Measurements from ENCODE around the gene FBXO7. TPM values are rescaled to one million over a fixed set of nuclear protein-coding genes. Genes with fewer than 3 reads are reported as not detected.

Gene FBXO7
- total and polyA plus RNA-seq, 9 of the 15 experiments (the other 6 are each of a cell fraction or from before 2014, with no cell fraction given): 34.0 to 162 (median 85.2) TPM

DNA sequence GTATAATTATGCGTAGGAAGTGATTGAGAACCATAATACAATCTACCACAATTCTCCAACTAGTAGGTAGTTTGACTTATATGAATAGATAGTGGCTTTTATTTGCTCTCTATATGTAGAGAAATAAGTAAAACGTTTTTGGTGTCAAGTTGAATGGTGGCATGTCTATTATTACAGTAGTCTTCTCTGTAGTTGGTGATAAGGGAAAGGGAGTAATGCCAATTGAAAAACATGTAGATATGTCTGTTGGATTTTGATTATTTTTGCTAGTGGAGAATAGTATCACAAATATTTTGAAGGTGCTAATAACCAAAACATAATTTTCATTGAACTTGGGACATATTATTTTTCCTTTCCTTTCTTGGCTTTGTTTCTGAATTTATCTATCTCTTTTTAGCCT, 17.5 kb downstream of the FBXO7 start:
- POLR2A ChIA-PET: no interaction called here
- in situ Hi-C loops (cut with MboI): no loop called here
- H3K27ac ChIP-seq (ENCODE audit: extremely low read depth, low read depth, low read length): no peak overlapping the region
- no peak overlapping the region for H3K4me3 ChIP-seq
- BruUV-seq (replicated peaks): no TSS peak
- H3K27me3 ChIP-seq (ENCODE audit: control insufficient read depth in 2 of 2, insufficient read depth in 2 of 2, low read length in 2 of 2): no peaks in the 10 kb centered on the region
- intact Hi-C loops (cut with micrococcal nuclease): no loop called here
- H3K9me3 ChIP-seq (replicated peaks; ENCODE audit: control insufficient read depth, insufficient read depth, low read depth, low read length): no peaks in the 10 kb centered on the region
- peaks cover 94% of the 10 kb centered on the region for H3K36me3 ChIP-seq (ENCODE audit: control insufficient read depth, insufficient read depth, low read length)
- H2AFZ ChIP-seq (ENCODE audit: low read depth, low read length): no peak overlapping the region
- 0 out of 5 replicates have a peak, but pooled peaks cover 0 to 1% of the 10 kb centered on the region in 2 experiments for H3K4me1 ChIP-seq (replicated peaks in 1 of 2; ENCODE audit: control insufficient read depth in 2 of 2, insufficient read depth in 2 of 2, low read length in 2 of 2)
- WGBS (ENCODE audit: insufficient coverage, low coverage, missing lambda C conversion rate): 60% methylated on average over 2 of the region's 2 CpGs
- CTCF ChIA-PET (ENCODE audit: low intra/inter-chr PET ratio): no interaction called here
- no peaks in the 10 kb centered on the region for H3K9me1 ChIP-seq (ENCODE audit: control insufficient read depth, insufficient read depth, low read length)
- FAIRE-seq (no peak), DNase-seq (ENCODE audit: extremely low read depth in 1 of 4, low spot score in 3 of 4) (no peak), ATAC-seq (no peak)
- H3K79me2 ChIP-seq (ENCODE audit: control insufficient read depth, insufficient read depth, low read length): peaks cover 13% of the 10 kb centered on the region
- no peak for TF ChIP-seq STAG1 (CRISPR knock-in tag; IDR thresholded peaks at IDR 0.05; ENCODE audit: borderline replicate concordance)
- TF ChIP-seq ZKSCAN8 (CRISPR knock-in tag; IDR thresholded peaks at IDR 0.05): no peak
- TF ChIP-seq, protein P1, sequence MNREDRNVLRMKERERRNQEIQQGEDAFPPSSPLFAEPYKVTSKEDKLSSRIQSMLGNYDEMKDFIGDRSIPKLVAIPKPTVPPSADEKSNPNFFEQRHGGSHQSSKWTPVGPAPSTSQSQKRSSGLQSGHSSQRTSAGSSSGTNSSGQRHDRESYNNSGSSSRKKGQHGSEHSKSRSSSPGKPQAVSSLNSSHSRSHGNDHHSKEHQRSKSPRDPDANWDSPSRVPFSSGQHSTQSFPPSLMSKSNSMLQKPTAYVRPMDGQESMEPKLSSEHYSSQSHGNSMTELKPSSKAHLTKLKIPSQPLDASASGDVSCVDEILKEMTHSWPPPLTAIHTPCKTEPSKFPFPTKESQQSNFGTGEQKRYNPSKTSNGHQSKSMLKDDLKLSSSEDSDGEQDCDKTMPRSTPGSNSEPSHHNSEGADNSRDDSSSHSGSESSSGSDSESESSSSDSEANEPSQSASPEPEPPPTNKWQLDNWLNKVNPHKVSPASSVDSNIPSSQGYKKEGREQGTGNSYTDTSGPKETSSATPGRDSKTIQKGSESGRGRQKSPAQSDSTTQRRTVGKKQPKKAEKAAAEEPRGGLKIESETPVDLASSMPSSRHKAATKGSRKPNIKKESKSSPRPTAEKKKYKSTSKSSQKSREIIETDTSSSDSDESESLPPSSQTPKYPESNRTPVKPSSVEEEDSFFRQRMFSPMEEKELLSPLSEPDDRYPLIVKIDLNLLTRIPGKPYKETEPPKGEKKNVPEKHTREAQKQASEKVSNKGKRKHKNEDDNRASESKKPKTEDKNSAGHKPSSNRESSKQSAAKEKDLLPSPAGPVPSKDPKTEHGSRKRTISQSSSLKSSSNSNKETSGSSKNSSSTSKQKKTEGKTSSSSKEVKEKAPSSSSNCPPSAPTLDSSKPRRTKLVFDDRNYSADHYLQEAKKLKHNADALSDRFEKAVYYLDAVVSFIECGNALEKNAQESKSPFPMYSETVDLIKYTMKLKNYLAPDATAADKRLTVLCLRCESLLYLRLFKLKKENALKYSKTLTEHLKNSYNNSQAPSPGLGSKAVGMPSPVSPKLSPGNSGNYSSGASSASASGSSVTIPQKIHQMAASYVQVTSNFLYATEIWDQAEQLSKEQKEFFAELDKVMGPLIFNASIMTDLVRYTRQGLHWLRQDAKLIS (CRISPR knock-in tag; IDR thresholded peaks at IDR 0.05): no peak
- TF ChIP-seq ZFP36 (IDR thresholded peaks at IDR 0.05; ENCODE audit: low read depth, low read length, partially characterized antibody): no peak
- TF ChIP-seq SRSF9 (IDR thresholded peaks at IDR 0.05; ENCODE audit: borderline replicate concordance, low read depth, low read length): no peak
- no peak for TF ChIP-seq SAP30 (IDR thresholded peaks at IDR 0.05; ENCODE audit: borderline replicate concordance, insufficient read depth, low read depth, low read length, poor library complexity, severe bottlenecking)
- no peak for TF ChIP-seq ZNF778 (CRISPR knock-in tag; IDR thresholded peaks at IDR 0.05)
- TF ChIP-seq ZC3H4 (CRISPR knock-in tag; IDR thresholded peaks at IDR 0.05; ENCODE audit: borderline replicate concordance): no peak
- no peak for TF ChIP-seq KLF6 (CRISPR knock-in tag; IDR thresholded peaks at IDR 0.05; ENCODE audit: borderline replicate concordance)
- TF ChIP-seq TCF15 (CRISPR knock-in tag; IDR thresholded peaks at IDR 0.05): no peak
- no peak for TF ChIP-seq ZBTB9 (CRISPR knock-in tag; IDR thresholded peaks at IDR 0.05)
- no peak for TF ChIP-seq SRSF1 (IDR thresholded peaks at IDR 0.05; ENCODE audit: low read depth, low read length)
- no peak overlapping the region for H3K9ac ChIP-seq (ENCODE audit: insufficient read depth in 1 of 2, low read depth in 2 of 2, low read length in 2 of 2)
- no peaks in the 10 kb centered on the region for H4K20me1 ChIP-seq (replicated peaks; ENCODE audit: control insufficient read depth, insufficient read depth, low read length)
- H3K4me2 ChIP-seq (ENCODE audit: insufficient read depth, low read length): no peak overlapping the region
